GM12878 (cell line): ENCODE measurements around the gene MALRD1.

Source experiments
- ATF2 ChIP-seq: IDR thresholded peaks from 2 replicates; pipeline ENCODE4 v1.6.1; 2012; ENCODE audit warnings: low read length, inconsistent platforms
- CBX3 ChIP-seq: fragments of 200-600 bp; sonication (generic); IDR thresholded peaks from 2 replicates; pipeline ENCODE4 v1.6.1; 2016; ENCODE audit warnings: low read depth, borderline replicate concordance
- CTCF ChIP-seq, 3 experiments: IDR thresholded peaks in 2 of 3; conservative IDR thresholded peaks in 1 of 3; 2 replicates each; pipeline ENCODE4 v1.5.1; 2011; ENCODE audit warnings: low read depth in 3 of 3, low read length in 3 of 3, mild to moderate bottlenecking in 3 of 3, control low read depth in 2 of 3, moderate library complexity in 2 of 3, inconsistent platforms in 1 of 3, mixed read lengths in 1 of 3; ENCODE audit not compliant: control insufficient read depth in 2 of 3, insufficient read depth in 1 of 3; ENCODE audit errors: extremely low read depth in 1 of 3
- EGR1 ChIP-seq, 2 experiments: IDR thresholded peaks; 1 replicate in 1 of 2; 2 replicates in 1 of 2; pipeline ENCODE4 v1.6.1; 2011 to 2012; ENCODE audit warnings: low read depth in 2 of 2, low read length in 2 of 2, borderline replicate concordance in 1 of 2, mild to moderate bottlenecking in 1 of 2, moderate library complexity in 1 of 2
- GABPA ChIP-seq: IDR thresholded peaks from 2 replicates; pipeline ENCODE4 v1.6.1; 2014; ENCODE audit warnings: antibody characterized with exemption, low read depth, mild to moderate bottlenecking, inconsistent platforms
- MXI1 ChIP-seq: fragments of 150-350 bp; IDR thresholded peaks from 2 replicates; pipeline ENCODE4 v1.6.1; 2011; ENCODE audit warnings: low read depth, mild to moderate bottlenecking, inconsistent platforms, low read length, improper control_type of control experiment
- POLR2A ChIP-seq: IDR thresholded peaks from 2 replicates; pipeline ENCODE4 v1.6.1; 2011; ENCODE audit warnings: low read depth, mild to moderate bottlenecking, low read length
- POLR2AphosphoS5 ChIP-seq: IDR thresholded peaks from 2 replicates; pipeline ENCODE4 v1.6.1; 2011; ENCODE audit warnings: mild to moderate bottlenecking, low read length, inconsistent platforms
- REST ChIP-seq: IDR thresholded peaks from 2 replicates; pipeline ENCODE4 v1.6.1; 2012; ENCODE audit warnings: mild to moderate bottlenecking, low read depth, low read length
- ZBTB4 ChIP-seq: fragments of 450-650 bp; formaldehyde crosslinking; IDR thresholded peaks from 2 replicates; pipeline ENCODE4 v1.4.0; 2022; ENCODE audit warnings: mild to moderate bottlenecking, moderate library complexity

GRCh38 chr10:19606968-19607367 lies 558.4 kb downstream of the MALRD1 start:
- TF ChIP-seq ZBTB4 (CRISPR knock-in tag), result no peak
- TF ChIP-seq POLR2AphosphoS5, result no peak
- no peak for TF ChIP-seq CTCF (IDR thresholded peaks at IDR 0.05 in 2 of 3, conservative IDR thresholded peaks at IDR 0.05 in 1 of 3; ENCODE audit: control insufficient read depth in 2 of 3, extremely low read depth in 1 of 3, insufficient read depth in 1 of 3, low read depth in 3 of 3, low read length in 3 of 3)
- no peak for TF ChIP-seq GABPA
- TF ChIP-seq MXI1, result no peak
- no peak for TF ChIP-seq REST
- TF ChIP-seq CBX3, result no peak
- no peak for TF ChIP-seq POLR2A
- TF ChIP-seq ATF2, result no peak
- TF ChIP-seq EGR1 (IDR thresholded peaks at IDR 0.05; ENCODE audit: borderline replicate concordance in 1 of 2, low read depth in 2 of 2, low read length in 2 of 2), result no peak
